RWPE1 (cell line): ENCODE data around the gene DMWD.

Source experiments
- CTCF ChIA-PET: fragments of 350-600 bp; sonication (Branson Sonifier 250); formaldehyde crosslinking; extraction: SDS; loops from one replicate; lab custom pipeline; 2021; lab: Yijun Ruan, JAX
- POLR2A ChIA-PET: fragments of 400-600 bp; formaldehyde crosslinking; extraction: SDS; loops from one replicate; lab custom pipeline; 2020; ENCODE audit warnings: antibody characterized with exemption; ENCODE audit not compliant: low non-redundant PET; lab: Yijun Ruan, JAX
- DNase-seq: peaks from one replicate; pipeline ENCODE4 v3.0.0; 2012; ENCODE audit warnings: low spot score
- H3K27ac ChIP-seq: fragments of 450-650 bp; 2 replicates; pipeline ENCODE4 v1.5.1; 2017
- TF ChIP-seq, protein P1 (sequence below): fragments of 450-650 bp; conservative IDR thresholded peaks from 2 replicates; pipeline ENCODE4 v1.5.1; 2017; ENCODE audit warnings: low read depth, mild to moderate bottlenecking

DMWD gene

DNA sequence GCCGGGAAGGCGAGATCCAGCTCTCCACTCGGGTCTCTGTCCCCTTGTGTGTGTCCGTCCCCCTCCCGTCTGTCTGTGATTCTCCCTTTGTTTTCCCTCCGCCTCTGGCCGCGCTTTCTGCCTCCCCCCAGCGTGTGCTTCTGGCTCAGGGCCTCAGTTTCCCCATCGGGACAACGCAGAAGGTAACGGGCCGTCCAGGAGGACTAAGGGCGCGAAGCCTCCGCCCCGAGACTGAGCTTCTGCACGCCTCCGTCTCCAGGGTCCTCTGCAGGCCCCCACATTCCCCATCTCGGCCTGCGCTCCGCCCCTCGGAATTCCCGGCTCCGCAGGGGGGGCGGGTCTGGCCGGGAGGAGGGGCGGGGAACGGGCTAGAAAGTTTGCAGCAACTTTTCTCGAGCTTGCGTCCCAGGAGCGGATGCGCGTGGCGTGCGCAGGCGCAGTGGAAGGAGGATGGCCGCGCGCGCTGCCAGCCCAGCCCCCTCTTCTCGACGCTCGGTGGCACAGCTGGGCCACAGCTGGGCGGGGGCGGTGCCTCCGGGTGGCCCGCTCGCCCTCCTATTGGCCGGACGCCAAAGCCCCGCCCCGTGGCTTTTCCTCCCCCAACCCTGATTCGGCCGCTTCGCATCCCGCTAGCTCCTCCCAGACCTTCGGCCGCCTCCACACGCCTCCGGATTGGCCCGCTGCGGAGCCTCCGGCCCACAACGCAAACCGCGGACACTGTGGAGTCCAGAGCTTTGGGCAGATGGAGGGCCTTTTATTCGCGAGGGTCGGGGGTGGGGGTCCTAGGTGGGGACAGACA, 23.5 kb downstream of the DMWD start, which contains the start of gene SIX5:
TSS of gene SIX5 (minus strand) at position 269 of the 799 bp plus-strand sequence. CDS start 408 bp downstream, outside the sequence.
- peak; percentile 98 for DNase-seq
- CTCF ChIA-PET: interaction anchor here (0.5 to 2.9 kb wide), 14 partner anchors 10 to 1192 kb away, joined by 3 to 41 read pairs (median 4); partner anchors contain the start of genes DMPK, DMWD and FBXO46
- TF ChIP-seq, protein P1, sequence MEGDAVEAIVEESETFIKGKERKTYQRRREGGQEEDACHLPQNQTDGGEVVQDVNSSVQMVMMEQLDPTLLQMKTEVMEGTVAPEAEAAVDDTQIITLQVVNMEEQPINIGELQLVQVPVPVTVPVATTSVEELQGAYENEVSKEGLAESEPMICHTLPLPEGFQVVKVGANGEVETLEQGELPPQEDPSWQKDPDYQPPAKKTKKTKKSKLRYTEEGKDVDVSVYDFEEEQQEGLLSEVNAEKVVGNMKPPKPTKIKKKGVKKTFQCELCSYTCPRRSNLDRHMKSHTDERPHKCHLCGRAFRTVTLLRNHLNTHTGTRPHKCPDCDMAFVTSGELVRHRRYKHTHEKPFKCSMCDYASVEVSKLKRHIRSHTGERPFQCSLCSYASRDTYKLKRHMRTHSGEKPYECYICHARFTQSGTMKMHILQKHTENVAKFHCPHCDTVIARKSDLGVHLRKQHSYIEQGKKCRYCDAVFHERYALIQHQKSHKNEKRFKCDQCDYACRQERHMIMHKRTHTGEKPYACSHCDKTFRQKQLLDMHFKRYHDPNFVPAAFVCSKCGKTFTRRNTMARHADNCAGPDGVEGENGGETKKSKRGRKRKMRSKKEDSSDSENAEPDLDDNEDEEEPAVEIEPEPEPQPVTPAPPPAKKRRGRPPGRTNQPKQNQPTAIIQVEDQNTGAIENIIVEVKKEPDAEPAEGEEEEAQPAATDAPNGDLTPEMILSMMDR: no peak
- peak within 1 kb of the TSS; percentile 98 for H3K27ac ChIP-seq
- POLR2A ChIA-PET: interaction anchor here (0.6 to 1.9 kb wide), 10 partner anchors 10 to 1156 kb away, joined by 3 to 27 read pairs (median 4); partner anchors contain the start of genes DMPK, IGSF23, QPCTL and SNRPD2

DNA sequence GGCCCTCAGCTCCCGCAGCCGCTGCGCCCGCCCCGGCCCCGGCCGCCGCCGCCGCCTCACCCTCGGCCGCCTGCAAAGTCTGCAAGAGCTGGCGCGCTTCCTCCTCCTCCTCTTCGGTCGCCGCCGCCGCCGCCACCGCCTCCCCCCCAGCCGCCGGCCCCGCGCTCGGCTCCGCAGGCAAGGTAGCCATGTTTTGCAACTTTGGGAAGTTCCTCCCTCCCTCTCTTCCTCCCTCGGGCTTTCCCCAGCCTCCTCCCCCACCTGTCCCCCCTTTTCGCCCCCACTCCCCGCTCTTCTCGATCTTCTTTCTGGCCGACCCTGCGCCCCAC, 24.0 kb downstream of the DMWD start:
- TF ChIP-seq, protein P1: no peak
- peak overlapping the region; percentile 98 for H3K27ac ChIP-seq
- POLR2A ChIA-PET: interaction anchor here (0.7 to 1.9 kb wide), 8 partner anchors 11 to 1155 kb away, joined by 3 to 27 read pairs (median 4); partner anchors contain the start of genes DMPK, IGSF23, QPCTL and SNRPD2
- CTCF ChIA-PET: interaction anchor here (0.7 to 2.9 kb wide), 2 partner anchors 31 to 80 kb away, joined by 3 to 41 read pairs; no protein-coding TSS in a partner anchor
- peak; percentile 59 for DNase-seq

- CTCF ChIA-PET: interaction anchor here (0.7 to 2.9 kb wide), 2 partner anchors 31 to 80 kb away, joined by 3 to 41 read pairs; no protein-coding TSS in a partner anchor
- peak overlapping the region; percentile 98 for H3K27ac ChIP-seq
- POLR2A ChIA-PET: interaction anchor here (0.6 to 1.8 kb wide), 9 partner anchors 31 to 1155 kb away, joined by 3 to 11 read pairs (median 4); partner anchors contain the start of genes IGSF23, QPCTL and SNRPD2
Observed at GRCh38 chr19:45767881-45768654, 24.6 kb downstream of the DMWD start.

GRCh38 chr19:45767410-45767880, 25.2 kb downstream of the DMWD start:
- ChIA-PET POLR2A (interaction anchor here (0.6 to 1.8 kb wide), 6 partner anchors 15 to 115 kb away, joined by 3 to 11 read pairs (median 4); partner anchors contain the start of genes QPCTL and SNRPD2), CTCF (interaction anchor here (0.6 kb wide), 1 partner anchor 310 kb away, joined by 3 read pairs; no protein-coding TSS in a partner anchor)
- DNase-seq: peak; percentile 75
- H3K27ac ChIP-seq: peak overlapping the region; percentile 98
- TF ChIP-seq, protein P1: no peak

More at GRCh38 chr19:45767881-45768654, 24.6 kb downstream of the DMWD start:
- no peak for DNase-seq
- TF ChIP-seq, protein P1: no peak

DNA sequence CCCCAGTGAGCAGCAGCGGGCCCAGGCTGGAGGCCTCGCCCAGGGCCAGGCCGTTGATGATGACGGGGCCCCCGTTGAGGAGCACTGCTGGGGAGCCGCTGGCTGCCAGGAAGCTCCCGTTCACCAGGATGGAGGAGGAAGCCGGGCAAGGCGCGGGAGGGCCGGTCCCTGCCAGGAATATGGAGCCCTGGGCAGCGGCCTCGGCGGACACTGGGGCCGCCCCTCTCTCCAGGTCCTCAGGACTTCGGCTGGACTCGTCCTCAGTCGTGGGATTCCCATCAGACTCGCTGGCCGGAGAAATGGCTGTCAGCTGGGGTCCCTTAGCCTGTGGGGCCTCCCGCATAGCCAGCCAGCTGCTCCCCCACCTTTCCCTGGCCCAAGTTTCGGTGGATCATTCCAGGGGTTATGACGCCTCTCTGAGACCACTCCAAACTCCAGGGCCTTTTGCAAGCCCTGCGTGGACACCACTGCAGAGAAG, 25.7 kb downstream of the DMWD start:
- peak overlapping the region; percentile 98 for H3K27ac ChIP-seq
- TF ChIP-seq, protein P1: no peak
- POLR2A ChIA-PET: interaction anchor here (0.6 to 1.8 kb wide), 5 partner anchors 14 to 75 kb away, joined by 3 to 11 read pairs (median 3); partner anchors contain the start of genes DMPK, QPCTL and SNRPD2
- CTCF ChIA-PET: interaction anchor here (0.6 to 0.8 kb wide), 3 partner anchors 74 to 311 kb away, joined by 3 to 4 read pairs (median 3); partner anchors contain the start of gene QPCTL
- DNase-seq: no peak
